HepG2 (cell line): ENCODE results near the gene TNRC18. TPM values are rescaled to one million over a fixed set of nuclear protein-coding genes. Genes with fewer than 3 reads are reported as not detected.

Experiments
- ARNT ChIP-seq: fragments of 450-650 bp; IDR thresholded peaks from 2 replicates; pipeline ENCODE4 v1.6.1; 2017
- BRCA1 ChIP-seq: sonication (generic); formaldehyde crosslinking; IDR thresholded peaks from 2 replicates; pipeline ENCODE4 v1.4.0; 2020; ENCODE audit warnings: missing genetic modification reagents
- DR1 ChIP-seq: sonication (generic); formaldehyde crosslinking; IDR thresholded peaks from 2 replicates; pipeline ENCODE4 v1.8.0; 2021; ENCODE audit warnings: mild to moderate bottlenecking, missing genetic modification reagents, inconsistent platforms
- GABPA ChIP-seq, 2 experiments: IDR thresholded peaks; 2 replicates each; pipeline ENCODE4 v1.6.1; 2011 to 2016; ENCODE audit warnings: low read depth in 2 of 2, low read length in 1 of 2, missing biosample characterization in 1 of 2, missing genetic modification characterization in 1 of 2
- GTF3A ChIP-seq: sonication (generic); formaldehyde crosslinking; conservative IDR thresholded peaks from 2 replicates; pipeline ENCODE4 v1.4.0; 2020; ENCODE audit warnings: mild to moderate bottlenecking, missing genetic modification reagents
- MED8 ChIP-seq: sonication (generic); formaldehyde crosslinking; IDR thresholded peaks from 2 replicates; pipeline ENCODE4 v1.8.1; 2023; ENCODE audit warnings: mild to moderate bottlenecking, missing genetic modification reagents; ENCODE audit not compliant: insufficient replicate concordance
- NR2F1 ChIP-seq, 2 experiments: fragments of 450-650 bp in 1 of 2; formaldehyde crosslinking in 1 of 2; IDR thresholded peaks; 2 replicates each; pipeline versions ENCODE4 v1.5.0 to v1.6.1; 2016 to 2020; ENCODE audit warnings: mild to moderate bottlenecking in 1 of 2, missing compliant biosample characterization in 1 of 2, missing genetic modification reagents in 1 of 2, moderate library complexity in 1 of 2
- POGZ ChIP-seq: sonication (generic); formaldehyde crosslinking; IDR thresholded peaks from 2 replicates; pipeline ENCODE4 v1.4.0; 2020; ENCODE audit warnings: mild to moderate bottlenecking, missing genetic modification reagents
- RBM22 ChIP-seq: fragments of 200-400 bp; formaldehyde crosslinking; optimal IDR thresholded peaks from 2 replicates; pipeline ENCODE3; 2017; ENCODE audit warnings: mild to moderate bottlenecking, low read length, moderate library complexity
- SALL2 ChIP-seq: sonication (generic); formaldehyde crosslinking; IDR thresholded peaks from 2 replicates; pipeline ENCODE4 v1.8.1; 2023; ENCODE audit warnings: mild to moderate bottlenecking, missing genetic modification reagents, inconsistent platforms
- SIN3A ChIP-seq: IDR thresholded peaks from 2 replicates; pipeline ENCODE4 v1.6.1; 2011; ENCODE audit warnings: low read depth, mild to moderate bottlenecking, control low read depth, low read length, borderline replicate concordance
- SRY ChIP-seq: sonication (generic); formaldehyde crosslinking; IDR thresholded peaks from 2 replicates; pipeline ENCODE4 v1.8.0; 2022; ENCODE audit warnings: mild to moderate bottlenecking, missing genetic modification reagents
- TBX2 ChIP-seq: sonication (generic); formaldehyde crosslinking; IDR thresholded peaks from 2 replicates; pipeline ENCODE4 v1.5.0; 2020; ENCODE audit warnings: missing genetic modification reagents, mild to moderate bottlenecking, borderline replicate concordance
- TCF7 ChIP-seq: sonication (generic); IDR thresholded peaks from 2 replicates; pipeline ENCODE4 v1.6.1; 2016; ENCODE audit warnings: antibody characterized with exemption, low read depth
- ZC3H13 ChIP-seq: sonication (generic); formaldehyde crosslinking; IDR thresholded peaks from 2 replicates; pipeline ENCODE4 v1.8.1; 2023; ENCODE audit warnings: mild to moderate bottlenecking, missing genetic modification reagents, moderate library complexity
- ZFP90 ChIP-seq: sonication (generic); formaldehyde crosslinking; IDR thresholded peaks from 2 replicates; pipeline ENCODE4 v1.8.0; 2022; ENCODE audit warnings: missing genetic modification reagents, mild to moderate bottlenecking, inconsistent platforms, borderline replicate concordance
- ZNF224 ChIP-seq: sonication (generic); formaldehyde crosslinking; IDR thresholded peaks from 2 replicates; pipeline ENCODE4 v1.5.0; 2020; ENCODE audit warnings: mild to moderate bottlenecking, missing genetic modification reagents
- ZNF263 ChIP-seq: sonication (generic); formaldehyde crosslinking; IDR thresholded peaks from 2 replicates; pipeline ENCODE4 v1.4.0; 2020; ENCODE audit warnings: missing genetic modification reagents
- ZNF773 ChIP-seq: sonication (generic); formaldehyde crosslinking; IDR thresholded peaks from 2 replicates; pipeline ENCODE4 v1.4.0; 2020; ENCODE audit warnings: missing genetic modification reagents, borderline replicate concordance
- ZNF776 ChIP-seq: sonication (generic); formaldehyde crosslinking; IDR thresholded peaks from 2 replicates; pipeline ENCODE4 v1.4.0; 2020; ENCODE audit warnings: mild to moderate bottlenecking, missing genetic modification reagents
- polyA plus RNA-seq, 8 experiments: library from polyadenylated mRNA; depleted of rRNA in 3 of 8; stranded (reverse) in 7 of 8; unstranded in 1 of 8; fragments of >200 nt; fragmentation: Illumina TruSeq in 4 of 8; extraction: Trizol in 4 of 8; gene quantifications; 2 replicates each; pipeline versions ENCODE4 v1.2.1 to v1.2.3, GENCODE V29; 2011 to 2016; ENCODE audit warnings: low read depth in 4 of 8, missing spikeins in 1 of 8, mixed read lengths in 1 of 8; ENCODE audit not compliant: insufficient read depth in 1 of 8
- total RNA-seq, 5 experiments: library from RNA; depleted of rRNA; stranded (reverse); fragments of >200 nt; fragmentation: Illumina TruSeq; extraction: Trizol; gene quantifications; 2 replicates each; pipeline ENCODE4 v1.2.3, GENCODE V29; 2016; ENCODE audit warnings: low read depth in 1 of 5
- TF ChIP-seq, protein P1 (sequence below): sonication (generic); formaldehyde crosslinking; IDR thresholded peaks from 2 replicates; pipeline ENCODE4 v1.4.0; 2020; ENCODE audit warnings: mild to moderate bottlenecking, missing genetic modification reagents, borderline replicate concordance
- TF ChIP-seq, protein P2 (sequence below): sonication (generic); formaldehyde crosslinking; IDR thresholded peaks from 2 replicates; pipeline ENCODE4 v1.8.1; 2023; ENCODE audit warnings: mild to moderate bottlenecking, moderate library complexity, missing genetic modification reagents
- TF ChIP-seq, protein P3 (sequence below): sonication (generic); formaldehyde crosslinking; IDR thresholded peaks from 2 replicates; pipeline ENCODE4 v1.8.0; 2022; ENCODE audit warnings: mild to moderate bottlenecking, missing genetic modification reagents
- TF ChIP-seq, protein P4 (sequence below): sonication (generic); formaldehyde crosslinking; IDR thresholded peaks from 2 replicates; pipeline ENCODE4 v1.5.0; 2020; ENCODE audit warnings: mild to moderate bottlenecking, missing genetic modification reagents, moderate library complexity

Gene TNRC18
- total and polyA plus RNA-seq, 2 of the 13 experiments (the other 11 are each of a cell fraction or from before 2014, with no cell fraction given), result 11.7 to 17.4 TPM

DNA sequence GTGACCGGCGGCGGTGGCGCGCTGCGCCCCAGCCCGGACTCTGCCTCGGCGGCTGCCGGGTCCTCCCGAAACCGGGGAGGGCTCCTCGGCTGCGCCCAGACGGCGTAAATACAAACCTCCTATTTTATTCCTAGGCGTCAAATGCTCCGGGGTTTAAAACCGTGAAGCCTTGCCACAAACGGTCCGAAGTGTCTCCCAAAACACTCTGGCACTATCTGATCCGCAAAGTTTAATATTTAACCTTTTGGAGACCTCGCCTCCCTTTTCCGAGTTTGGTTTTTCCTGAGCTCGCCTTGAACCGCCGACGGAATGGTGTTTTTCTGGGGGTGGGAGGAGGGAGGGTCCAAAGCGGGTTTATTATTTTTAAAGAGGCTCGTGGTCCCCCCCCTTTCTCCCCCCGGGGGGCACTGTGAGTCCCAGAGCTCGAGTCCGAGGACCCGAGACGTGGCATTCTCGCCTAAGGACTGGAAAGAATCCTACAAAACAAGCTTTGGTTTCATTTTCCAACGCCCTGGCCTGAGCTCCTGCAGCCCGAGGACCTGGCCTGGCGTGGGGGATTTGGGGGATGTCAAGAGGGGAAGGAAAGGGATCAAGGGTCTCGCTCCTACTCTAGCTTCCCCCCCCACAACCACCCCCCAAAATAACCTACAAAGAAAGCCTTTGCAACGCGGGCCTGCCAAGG lies 1.8 kb downstream of the TNRC18 start (continued):
- TF ChIP-seq GABPA (IDR thresholded peaks at IDR 0.05; ENCODE audit: low read depth, low read length) (no peak), GABPA (CRISPR knock-in tag; IDR thresholded peaks at IDR 0.05; ENCODE audit: low read depth) (0 out of 2 replicates have a peak, but pooled peaks have one; percentile 12), BRCA1 (CRISPR knock-in tag) (no peak), MED8 (peak; percentile 18), SRY (CRISPR knock-in tag) (0 out of 2 replicates have a peak, but pooled peaks have one; percentile 41), SALL2 (CRISPR knock-in tag) (no peak), ZNF773 (CRISPR knock-in tag) (no peak), ZNF263 (CRISPR knock-in tag) (no peak), ZFP90 (CRISPR knock-in tag) (0 out of 2 replicates have a peak, but pooled peaks have one; percentile 41), TBX2 (CRISPR knock-in tag) (peak; percentile 68; the same call in 1 of the 2 replicates), RBM22 (peak; percentile 45), POGZ (no peak), NR2F1 (CRISPR knock-in tag; IDR thresholded peaks at IDR 0.05) (no peak), GTF3A (CRISPR knock-in tag) (no peak), SIN3A (peak; percentile 62; the same call in 1 of the 2 replicates), ARNT (no peak), ZC3H13 (no peak), ZNF224 (CRISPR knock-in tag) (no peak), ZNF776 (CRISPR knock-in tag) (no peak), TCF7 (peak; percentile 89), DR1 (CRISPR knock-in tag) (no peak)
- TF ChIP-seq, protein P1, sequence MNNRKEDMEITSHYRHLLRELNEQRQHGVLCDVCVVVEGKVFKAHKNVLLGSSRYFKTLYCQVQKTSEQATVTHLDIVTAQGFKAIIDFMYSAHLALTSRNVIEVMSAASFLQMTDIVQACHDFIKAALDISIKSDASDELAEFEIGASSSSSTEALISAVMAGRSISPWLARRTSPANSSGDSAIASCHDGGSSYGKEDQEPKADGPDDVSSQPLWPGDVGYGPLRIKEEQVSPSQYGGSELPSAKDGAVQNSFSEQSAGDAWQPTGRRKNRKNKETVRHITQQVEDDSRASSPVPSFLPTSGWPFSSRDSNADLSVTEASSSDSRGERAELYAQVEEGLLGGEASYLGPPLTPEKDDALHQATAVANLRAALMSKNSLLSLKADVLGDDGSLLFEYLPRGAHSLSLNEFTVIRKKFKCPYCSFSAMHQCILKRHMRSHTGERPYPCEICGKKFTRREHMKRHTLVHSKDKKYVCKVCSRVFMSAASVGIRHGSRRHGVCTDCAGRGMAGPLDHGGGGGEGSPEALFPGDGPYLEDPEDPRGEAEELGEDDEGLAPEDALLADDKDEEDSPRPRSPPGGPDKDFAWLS (CRISPR knock-in tag), result no peak
- TF ChIP-seq, protein P2, sequence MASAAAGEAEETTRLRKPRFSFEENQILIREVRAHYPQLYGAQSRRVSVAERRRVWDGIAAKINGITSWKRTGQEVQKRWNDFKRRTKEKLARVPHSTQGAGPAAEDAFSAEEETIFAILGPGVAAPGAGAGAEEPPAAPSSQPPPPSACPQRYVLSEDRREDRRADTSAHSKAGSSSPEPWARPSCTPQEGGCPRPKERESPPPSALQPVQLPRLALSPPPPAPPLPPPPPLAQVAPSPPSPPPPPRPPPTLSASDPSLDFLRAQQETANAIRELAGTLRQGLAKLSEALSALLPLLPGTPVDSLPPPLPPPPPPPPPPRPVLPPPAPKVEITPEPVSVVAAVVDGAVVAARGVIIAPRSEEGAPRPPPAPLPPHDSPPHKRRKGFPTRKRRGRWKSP (CRISPR knock-in tag), result peak; percentile 66; the same call in 1 of the 2 replicates
- TF ChIP-seq, protein P3, sequence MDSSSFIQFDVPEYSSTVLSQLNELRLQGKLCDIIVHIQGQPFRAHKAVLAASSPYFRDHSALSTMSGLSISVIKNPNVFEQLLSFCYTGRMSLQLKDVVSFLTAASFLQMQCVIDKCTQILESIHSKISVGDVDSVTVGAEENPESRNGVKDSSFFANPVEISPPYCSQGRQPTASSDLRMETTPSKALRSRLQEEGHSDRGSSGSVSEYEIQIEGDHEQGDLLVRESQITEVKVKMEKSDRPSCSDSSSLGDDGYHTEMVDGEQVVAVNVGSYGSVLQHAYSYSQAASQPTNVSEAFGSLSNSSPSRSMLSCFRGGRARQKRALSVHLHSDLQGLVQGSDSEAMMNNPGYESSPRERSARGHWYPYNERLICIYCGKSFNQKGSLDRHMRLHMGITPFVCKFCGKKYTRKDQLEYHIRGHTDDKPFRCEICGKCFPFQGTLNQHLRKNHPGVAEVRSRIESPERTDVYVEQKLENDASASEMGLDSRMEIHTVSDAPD (CRISPR knock-in tag), result no peak
- TF ChIP-seq, protein P4, sequence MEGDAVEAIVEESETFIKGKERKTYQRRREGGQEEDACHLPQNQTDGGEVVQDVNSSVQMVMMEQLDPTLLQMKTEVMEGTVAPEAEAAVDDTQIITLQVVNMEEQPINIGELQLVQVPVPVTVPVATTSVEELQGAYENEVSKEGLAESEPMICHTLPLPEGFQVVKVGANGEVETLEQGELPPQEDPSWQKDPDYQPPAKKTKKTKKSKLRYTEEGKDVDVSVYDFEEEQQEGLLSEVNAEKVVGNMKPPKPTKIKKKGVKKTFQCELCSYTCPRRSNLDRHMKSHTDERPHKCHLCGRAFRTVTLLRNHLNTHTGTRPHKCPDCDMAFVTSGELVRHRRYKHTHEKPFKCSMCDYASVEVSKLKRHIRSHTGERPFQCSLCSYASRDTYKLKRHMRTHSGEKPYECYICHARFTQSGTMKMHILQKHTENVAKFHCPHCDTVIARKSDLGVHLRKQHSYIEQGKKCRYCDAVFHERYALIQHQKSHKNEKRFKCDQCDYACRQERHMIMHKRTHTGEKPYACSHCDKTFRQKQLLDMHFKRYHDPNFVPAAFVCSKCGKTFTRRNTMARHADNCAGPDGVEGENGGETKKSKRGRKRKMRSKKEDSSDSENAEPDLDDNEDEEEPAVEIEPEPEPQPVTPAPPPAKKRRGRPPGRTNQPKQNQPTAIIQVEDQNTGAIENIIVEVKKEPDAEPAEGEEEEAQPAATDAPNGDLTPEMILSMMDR (CRISPR knock-in tag), result no peak
